HepG2 (cell line): Measurements from ENCODE around the gene AMIGO1.

Experiments used
- MIER2 ChIP-seq: IDR thresholded peaks from 2 replicates; pipeline ENCODE4 v1.6.1; 2016; ENCODE audit warnings: missing biosample characterization, missing genetic modification reagents
- POLR2A ChIP-seq, 2 experiments: IDR thresholded peaks; 2 replicates each; pipeline ENCODE4 v1.6.1; 2011; ENCODE audit warnings: low read depth in 2 of 2, low read length in 2 of 2, mild to moderate bottlenecking in 1 of 2, moderate library complexity in 1 of 2; ENCODE audit not compliant: insufficient read depth in 1 of 2
- PREB ChIP-seq: sonication (generic); formaldehyde crosslinking; IDR thresholded peaks from 2 replicates; pipeline ENCODE4 v1.4.0; 2020; ENCODE audit warnings: missing genetic modification reagents
- RAD21 ChIP-seq: fragments of 450-650 bp; formaldehyde crosslinking; IDR thresholded peaks from 2 replicates; pipeline ENCODE4 v1.5.0; 2020; ENCODE audit warnings: mild to moderate bottlenecking
- RXRA ChIP-seq: sonication (generic); formaldehyde crosslinking; IDR thresholded peaks from 2 replicates; pipeline ENCODE4 v1.5.1; 2020; ENCODE audit warnings: missing genetic modification reagents
- TF ChIP-seq, protein P1 (sequence below): IDR thresholded peaks from 2 replicates; pipeline ENCODE4 v1.6.1; 2012; ENCODE audit warnings: low read depth, low read length, improper control_type of control experiment

DNA sequence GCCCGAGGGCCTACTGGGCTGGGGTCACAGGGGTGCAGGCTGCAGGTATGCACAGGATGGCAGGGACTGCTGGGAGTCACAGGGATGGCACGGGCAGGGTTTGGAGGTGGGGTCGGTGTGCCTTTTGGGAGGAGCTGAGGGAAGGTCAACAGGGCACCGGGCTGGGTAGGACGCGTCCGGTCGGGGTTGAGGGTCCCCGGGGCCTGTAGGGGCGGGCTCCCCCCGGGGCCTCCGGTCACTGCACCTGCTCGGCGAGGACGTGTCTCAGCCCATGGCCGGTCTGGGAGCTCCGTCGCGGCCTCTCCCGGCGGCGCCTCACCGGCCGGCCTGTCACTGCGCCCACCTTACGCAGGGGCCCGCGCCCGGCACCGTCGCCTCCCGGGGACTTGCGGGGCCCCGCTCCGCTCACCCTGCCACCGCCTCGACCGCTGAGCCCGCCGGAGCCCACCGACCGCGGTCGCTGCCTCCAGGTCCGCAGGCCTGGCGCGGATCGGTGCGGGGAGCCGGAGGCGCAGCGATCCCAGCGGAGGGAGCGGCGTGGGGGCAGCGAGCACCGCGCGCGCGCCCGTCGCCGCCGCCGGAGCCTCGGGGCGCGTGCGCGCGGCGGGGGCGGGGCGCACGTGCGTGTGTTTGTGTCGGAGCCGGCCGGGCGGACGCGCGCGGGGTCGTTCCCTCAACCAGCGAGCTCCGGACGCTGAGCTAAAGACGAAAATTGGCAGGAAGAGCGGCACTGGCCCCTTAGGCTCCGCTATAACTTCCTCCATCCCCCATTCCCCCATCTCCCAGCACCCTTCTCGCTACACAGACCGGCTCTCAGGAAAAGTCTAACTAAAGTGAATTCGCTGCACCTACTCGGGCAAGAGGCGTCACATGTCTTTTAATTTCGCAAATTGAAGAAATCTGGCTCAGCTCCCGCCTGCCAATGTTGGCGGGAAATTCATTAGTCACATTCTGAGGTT lies at the start of gene AMIGO1:
- no peak for TF ChIP-seq POLR2A (IDR thresholded peaks at IDR 0.05; ENCODE audit: insufficient read depth in 1 of 2, low read depth in 2 of 2, low read length in 2 of 2)
- no peak for TF ChIP-seq PREB (CRISPR knock-in tag)
- TF ChIP-seq, protein P1, sequence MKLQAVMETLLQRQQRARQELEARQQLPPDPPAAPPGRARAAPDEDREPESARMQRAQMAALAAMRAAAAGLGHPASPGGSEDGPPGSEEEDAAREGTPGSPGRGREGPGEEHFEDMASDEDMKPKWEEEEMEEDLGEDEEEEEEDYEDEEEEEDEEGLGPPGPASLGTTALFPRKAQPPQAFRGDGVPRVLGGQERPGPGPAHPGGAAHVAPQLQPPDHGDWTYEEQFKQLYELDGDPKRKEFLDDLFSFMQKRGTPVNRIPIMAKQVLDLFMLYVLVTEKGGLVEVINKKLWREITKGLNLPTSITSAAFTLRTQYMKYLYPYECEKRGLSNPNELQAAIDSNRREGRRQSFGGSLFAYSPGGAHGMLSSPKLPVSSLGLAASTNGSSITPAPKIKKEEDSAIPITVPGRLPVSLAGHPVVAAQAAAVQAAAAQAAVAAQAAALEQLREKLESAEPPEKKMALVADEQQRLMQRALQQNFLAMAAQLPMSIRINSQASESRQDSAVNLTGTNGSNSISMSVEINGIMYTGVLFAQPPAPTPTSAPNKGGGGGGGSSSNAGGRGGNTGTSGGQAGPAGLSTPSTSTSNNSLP = no peak
- TF ChIP-seq RXRA (CRISPR knock-in tag) = no peak
- TF ChIP-seq MIER2 = no peak
- TF ChIP-seq RAD21 = no peak
